Hematopoietic multipotent progenitor cell treated with erythropoietin and hydrocortisone succinate and interleukin-3 and kit ligand, for 6 days (in vitro differentiated cells): ENCODE results near the gene DNPEP.
"Not testable (repeated sequence)": the region's sequence is repeated elsewhere in the genome, so short reads cannot be mapped to it uniquely, and the experiment has no call there.

Experiments used
- DNase-seq: peaks from one replicate; pipeline ENCODE4 v3.0.0-alpha.2; 2015

The DNPEP gene

GRCh38 chr2:219419012-219419324, 31.3 kb upstream of the DNPEP start:
- DNase-seq: no peak

GRCh38 chr2:219418155-219419011, 30.7 kb upstream of the DNPEP start, which contains the start of gene DES:
DES (plus strand) TSS chr2:219418377; CDS start chr2:219418463, 86 bp downstream.
- DNase-seq: no peak

GRCh38 chr2:219417374-219417773, 29.7 kb upstream of the DNPEP start:
- no peak for DNase-seq

GRCh38 chr2:219416938-219417337, 29.2 kb upstream of the DNPEP start:
- no peak for DNase-seq

GRCh38 chr2:219416235-219416602, 28.5 kb upstream of the DNPEP start:
- DNase-seq: no peak

GRCh38 chr2:219415580-219416234, 28.0 kb upstream of the DNPEP start:
- DNase-seq: no peak

- DNase-seq: no peak
These were observed 27.1 kb upstream of the DNPEP start for GRCh38 chr2:219414857-219415256.

- DNase-seq: no peak
These were observed 22.7 kb upstream of the DNPEP start for GRCh38 chr2:219410390-219410789.

- DNase-seq: no peak
These were observed 21.9 kb upstream of the DNPEP start for GRCh38 chr2:219409619-219410018.

- no peak for DNase-seq
These were observed 20.9 kb upstream of the DNPEP start for GRCh38 chr2:219408631-219409030.

- no peak for DNase-seq
These were observed 20.5 kb upstream of the DNPEP start for GRCh38 chr2:219408204-219408603.

GRCh38 chr2:219407343-219407742, 19.6 kb upstream of the DNPEP start:
- DNase-seq: not testable (repeated sequence)

GRCh38 chr2:219406861-219407230, 19.1 kb upstream of the DNPEP start:
- DNase-seq: no peak

GRCh38 chr2:219405958-219406860, 18.5 kb upstream of the DNPEP start:
- no peak for DNase-seq

GRCh38 chr2:219405451-219405850, 17.7 kb upstream of the DNPEP start:
- no peak for DNase-seq

- DNase-seq: no peak
These were observed 17.2 kb upstream of the DNPEP start for GRCh38 chr2:219404954-219405353.

GRCh38 chr2:219404291-219404910, 16.7 kb upstream of the DNPEP start:
- DNase-seq: no peak

GRCh38 chr2:219403861-219404260, 16.1 kb upstream of the DNPEP start:
- DNase-seq: no peak

- peak; percentile 90 for DNase-seq
These were observed 15.2 kb upstream of the DNPEP start for GRCh38 chr2:219402665-219403515.

GRCh38 chr2:219401606-219402005, 13.9 kb upstream of the DNPEP start:
- no peak for DNase-seq

- no peak for DNase-seq
These were observed 12.8 kb upstream of the DNPEP start for GRCh38 chr2:219400562-219400961.
